GM12891 (cell line): ENCODE measurements around the gene SLC6A12.

Experiments
- POLR2A ChIP-seq: IDR thresholded peaks from 2 replicates; pipeline ENCODE4 v1.6.1; 2011; ENCODE audit warnings: low read depth, low read length, control low read depth
- POLR2AphosphoS5 ChIP-seq: IDR thresholded peaks from 2 replicates; pipeline ENCODE4 v1.6.1; 2011; ENCODE audit warnings: low read depth, low read length, control low read depth
- SPI1 ChIP-seq: IDR thresholded peaks from 2 replicates; pipeline ENCODE4 v1.6.1; 2011; ENCODE audit warnings: low read depth, low read length, control low read depth
- TAF1 ChIP-seq: IDR thresholded peaks from 2 replicates; pipeline ENCODE4 v1.6.1; 2011; ENCODE audit warnings: low read depth, low read length, control low read depth

DNA sequence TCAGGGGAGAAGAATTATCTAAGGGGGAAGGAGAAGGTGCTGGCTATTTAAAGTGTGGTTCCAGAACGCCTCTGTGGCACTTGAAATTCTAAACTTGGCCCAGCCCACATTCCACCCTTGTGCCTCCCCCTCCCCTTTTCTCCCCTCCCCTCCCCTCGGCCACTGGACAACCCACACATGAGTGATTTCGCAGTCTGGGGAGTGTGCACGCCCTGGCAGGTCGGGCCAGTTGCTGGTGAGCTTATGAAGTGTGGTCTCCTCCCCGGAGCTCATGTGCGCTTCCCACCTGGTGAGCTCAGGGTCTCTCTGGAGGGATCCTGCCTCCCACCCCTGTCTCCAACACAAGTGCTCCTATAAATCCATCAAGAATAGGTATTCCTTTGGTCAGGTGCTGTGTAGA lies 48.9 kb upstream of the SLC6A12 start, which contains the start of gene SLC6A13:
- TF ChIP-seq POLR2AphosphoS5: no peak
- TF ChIP-seq TAF1: no peak
- TF ChIP-seq POLR2A: no peak
- TF ChIP-seq SPI1: no peak
